Measurements from ENCODE around the gene DEFB108B. TPM values are rescaled to one million over a fixed set of nuclear protein-coding genes. Genes with fewer than 3 reads are reported as not detected.
"Not testable (repeated sequence)": the region's sequence is repeated elsewhere in the genome, so short reads cannot be mapped to it uniquely, and the experiment has no call there.

DEFB108B gene
- total and polyA plus RNA-seq, 2 donors (not counting 1 experiment from before 2014, with no cell fraction given) = not detected

- CTCF ChIA-PET = interaction anchor here (1.6 kb wide), 1 partner anchor 27 kb away, joined by 7 read pairs; no protein-coding TSS in a partner anchor
- POLR2A ChIA-PET = interaction anchor here (0.7 kb wide), 1 partner anchor 657 kb away, joined by 5 read pairs; no protein-coding TSS in a partner anchor
- H3K9ac ChIP-seq (ENCODE audit: low read length) = peak overlapping the region; percentile 90
Measured at GRCh38 chr11:71787098-71787823, 45.7 kb upstream of the DEFB108B start.

GRCh38 chr11:71787824-71788454, 45.1 kb upstream of the DEFB108B start:
- H3K79me2 ChIP-seq (ENCODE audit: control insufficient read depth, insufficient read depth, low read length); POLR2A ChIA-PET; H3K27me3 Mint-ChIP-seq; H3K4me1 ChIP-seq (ENCODE audit: control insufficient read depth in 2 of 2, insufficient read depth in 2 of 2, low read length in 2 of 2); CTCF ChIA-PET; H3K27me3 ChIP-seq (replicated peaks in 1 of 4; ENCODE audit: control extremely low read depth in 1 of 4, control insufficient read depth in 3 of 4, insufficient read depth in 4 of 4, low read length in 3 of 4); H3K36me3 ChIP-seq (replicated peaks in 1 of 2; ENCODE audit: control extremely low read depth in 1 of 2, control insufficient read depth in 1 of 2, extremely low read depth in 1 of 2, insufficient read depth in 2 of 2, low read length in 1 of 2); H4K20me1 ChIP-seq (ENCODE audit: control insufficient read depth, insufficient read depth, low read length, poor library complexity, severe bottlenecking); H3K9me3 ChIP-seq (ENCODE audit: control extremely low read depth in 1 of 3, control insufficient read depth in 2 of 3, insufficient read depth in 1 of 3, low read length in 2 of 3); ATAC-seq (ENCODE audit: low read depth); H3K9me3 Mint-ChIP-seq (ENCODE audit: insufficient read depth): not testable (repeated sequence)
- Histone ChIP-seq H2AFZ (ENCODE audit: insufficient read depth, low read depth, low read length, poor library complexity, severe bottlenecking) (peak overlapping the region; percentile 97), H3K9ac (ENCODE audit: low read length) (peak overlapping the region; percentile 90), H3K4me2 (replicated peaks; ENCODE audit: low read depth, low read length, poor library complexity, severe bottlenecking) (peak overlapping the region; percentile 78), H3K27ac (ENCODE audit: low read length in 2 of 2) (peak overlapping the region in 1 of 2 donors; percentile 93), H3K4me3 (ENCODE audit: control extremely low read depth in 1 of 5, extremely low read depth in 1 of 5, insufficient read depth in 1 of 5, low read depth in 2 of 5, low read length in 4 of 5) (peak overlapping the region in 4 of 5 experiments; percentile 67 to 93 (median 80))
- peaks cover 19% of the 10 kb centered on the region for H3K4me1 Mint-ChIP-seq
- peak overlapping the region; percentile 92 for H3K4me3 Mint-ChIP-seq
- peak; percentile 64 for DNase-seq
- under 1% methylated on average over 16 of the region's 19 CpGs for WGBS (ENCODE audit: insufficient coverage)
- H3K27ac Mint-ChIP-seq = peak overlapping the region; percentile 98
- intact Hi-C loops (cut with micrococcal nuclease) = loop anchor here (1.0 to 10.0 kb wide), 6 partner anchors 25 to 1809 kb away; partner anchors contain the start of genes ANAPC15, FAM168A, LAMTOR1 and NADSYN1

More at GRCh38 chr11:71787098-71787823, 45.7 kb upstream of the DEFB108B start:
- Mint-ChIP-seq H3K9me3 (ENCODE audit: insufficient read depth) (no peaks in the 10 kb centered on the region), H3K27ac (peak overlapping the region; percentile 98), H3K4me1 (peaks cover 15% of the 10 kb centered on the region), H3K27me3 (no peaks in the 10 kb centered on the region), H3K4me3 (peak overlapping the region; percentile 92)
- Histone ChIP-seq H3K27me3 (replicated peaks in 1 of 4; ENCODE audit: control extremely low read depth in 1 of 4, control insufficient read depth in 3 of 4, insufficient read depth in 4 of 4, low read length in 3 of 4) (no peaks in the 10 kb centered on the region), H3K4me2 (replicated peaks; ENCODE audit: low read depth, low read length, poor library complexity, severe bottlenecking) (peak overlapping the region; percentile 78), H3K9me3 (ENCODE audit: control extremely low read depth in 1 of 3, control insufficient read depth in 2 of 3, insufficient read depth in 1 of 3, low read length in 2 of 3) (no peaks in the 10 kb centered on the region), H3K36me3 (replicated peaks in 1 of 2; ENCODE audit: control extremely low read depth in 1 of 2, control insufficient read depth in 1 of 2, extremely low read depth in 1 of 2, insufficient read depth in 2 of 2, low read length in 1 of 2) (no peaks in the 10 kb centered on the region), H3K4me1 (ENCODE audit: control insufficient read depth in 2 of 2, insufficient read depth in 2 of 2, low read length in 2 of 2) (peaks cover 0 to 10% of the 10 kb centered on the region in 2 donors), H4K20me1 (ENCODE audit: control insufficient read depth, insufficient read depth, low read length, poor library complexity, severe bottlenecking) (no peaks in the 10 kb centered on the region), H3K4me3 (ENCODE audit: control extremely low read depth in 1 of 5, extremely low read depth in 1 of 5, insufficient read depth in 1 of 5, low read depth in 2 of 5, low read length in 4 of 5) (peak overlapping the region; percentile 11 to 93 (median 76)), H3K27ac (ENCODE audit: low read length in 2 of 2) (peak overlapping the region; percentile 93 to 95), H2AFZ (ENCODE audit: insufficient read depth, low read depth, low read length, poor library complexity, severe bottlenecking) (peak overlapping the region; percentile 97), H3K79me2 (ENCODE audit: control insufficient read depth, insufficient read depth, low read length) (no peaks in the 10 kb centered on the region)
- WGBS (ENCODE audit: insufficient coverage) = under 1% methylated on average over 55 of the region's 62 CpGs
- ATAC-seq (ENCODE audit: low read depth) (peak; percentile 93), DNase-seq (peak; percentile 97)
- TF ChIP-seq CTCF (IDR thresholded peaks at IDR 0.05) (no peak), EZH2 (IDR thresholded peaks at IDR 0.05; ENCODE audit: borderline replicate concordance, insufficient read depth, low read depth, low read length, poor library complexity, severe bottlenecking) (no peak)
- intact Hi-C loops (cut with micrococcal nuclease) = loop anchor here (1.0 to 10.0 kb wide), 6 partner anchors 26 to 1810 kb away; partner anchors contain the start of genes ANAPC15, FAM168A, LAMTOR1 and NADSYN1

GRCh38 chr11:71789444-71790196, 43.4 kb upstream of the DEFB108B start:
- H3K27me3 ChIP-seq (replicated peaks in 1 of 4; ENCODE audit: control extremely low read depth in 1 of 4, control insufficient read depth in 3 of 4, insufficient read depth in 4 of 4, low read length in 3 of 4); H3K9me3 ChIP-seq (ENCODE audit: control extremely low read depth in 1 of 3, control insufficient read depth in 2 of 3, insufficient read depth in 1 of 3, low read length in 2 of 3); H3K27ac Mint-ChIP-seq; H2AFZ ChIP-seq (ENCODE audit: insufficient read depth, low read depth, low read length, poor library complexity, severe bottlenecking); H3K4me3 Mint-ChIP-seq; POLR2A ChIA-PET; H3K27ac ChIP-seq (ENCODE audit: low read length in 2 of 2); H4K20me1 ChIP-seq (ENCODE audit: control insufficient read depth, insufficient read depth, low read length, poor library complexity, severe bottlenecking); ATAC-seq (ENCODE audit: low read depth); H3K9me3 Mint-ChIP-seq (ENCODE audit: insufficient read depth); DNase-seq; H3K9ac ChIP-seq (ENCODE audit: low read length); H3K36me3 ChIP-seq (replicated peaks in 1 of 2; ENCODE audit: control extremely low read depth in 1 of 2, control insufficient read depth in 1 of 2, extremely low read depth in 1 of 2, insufficient read depth in 2 of 2, low read length in 1 of 2); H3K4me2 ChIP-seq (replicated peaks; ENCODE audit: low read depth, low read length, poor library complexity, severe bottlenecking); H3K4me3 ChIP-seq (ENCODE audit: control extremely low read depth in 1 of 5, extremely low read depth in 1 of 5, insufficient read depth in 1 of 5, low read depth in 2 of 5, low read length in 4 of 5); H3K27me3 Mint-ChIP-seq; H3K4me1 ChIP-seq (ENCODE audit: control insufficient read depth in 2 of 2, insufficient read depth in 2 of 2, low read length in 2 of 2); H3K79me2 ChIP-seq (ENCODE audit: control insufficient read depth, insufficient read depth, low read length); CTCF ChIA-PET: not testable (repeated sequence)
- H3K4me1 Mint-ChIP-seq = peaks cover 19% of the 10 kb centered on the region
- WGBS (ENCODE audit: insufficient coverage) = 87% methylated on average over 3 of the region's 8 CpGs
- intact Hi-C loops (cut with micrococcal nuclease) = loop anchor here (5.0 to 10.0 kb wide), 2 partner anchors 335 to 1808 kb away; partner anchors contain the start of genes FAM168A and NADSYN1
